ENCODE measurements around the gene SP110. TPM values are rescaled to one million over a fixed set of nuclear protein-coding genes. Genes with fewer than 3 reads are reported as not detected.

Gene SP110
- total RNA-seq, 1 donor from 2014 or later, result 9.6 TPM

- no peaks in the 10 kb centered on the region for H3K27me3 ChIP-seq
- H3K9me3 ChIP-seq, result no peaks in the 10 kb centered on the region
- no peaks in the 10 kb centered on the region for H3K36me3 ChIP-seq
- no peaks in the 10 kb centered on the region for H3K4me1 ChIP-seq
- DNase-seq (ENCODE audit: extremely low spot score in 2 of 2), result no peak
- TF ChIP-seq POLR2AphosphoS5 (IDR thresholded peaks at IDR 0.05; ENCODE audit: insufficient read depth in 1 of 2, low read depth in 1 of 2) (no peak), POLR2A (IDR thresholded peaks at IDR 0.05) (no peak), CTCF (IDR thresholded peaks at IDR 0.05) (no peak)
- intact Hi-C loops (cut with DNase I), result no loop called here
- no peak overlapping the region for H3K4me3 ChIP-seq
- H3K27ac ChIP-seq, result no peak overlapping the region
Measured at GRCh38 chr2:230144355-230144754, 75.4 kb downstream of the SP110 start.

GRCh38 chr2:230140667-230141066 lies 79.1 kb downstream of the SP110 start:
- H3K27me3 ChIP-seq, result no peaks in the 10 kb centered on the region
- H3K36me3 ChIP-seq, result no peaks in the 10 kb centered on the region
- no peak overlapping the region for H3K4me3 ChIP-seq
- no peak overlapping the region for H3K27ac ChIP-seq
- H3K4me1 ChIP-seq, result no peaks in the 10 kb centered on the region
- TF ChIP-seq POLR2AphosphoS5 (IDR thresholded peaks at IDR 0.05; ENCODE audit: insufficient read depth in 1 of 2, low read depth in 1 of 2) (no peak), POLR2A (IDR thresholded peaks at IDR 0.05) (no peak), CTCF (IDR thresholded peaks at IDR 0.05) (no peak)
- H3K9me3 ChIP-seq, result no peaks in the 10 kb centered on the region
- no peak for DNase-seq (ENCODE audit: extremely low spot score in 2 of 2)
- intact Hi-C loops (cut with DNase I), result no loop called here

GRCh38 chr2:230137902-230138539 lies 81.8 kb downstream of the SP110 start:
- Histone ChIP-seq H3K27me3 (no peaks in the 10 kb centered on the region), H3K36me3 (no peaks in the 10 kb centered on the region), H3K27ac (no peak overlapping the region), H3K9me3 (no peaks in the 10 kb centered on the region), H3K4me1 (no peaks in the 10 kb centered on the region), H3K4me3 (no peak overlapping the region)
- intact Hi-C loops (cut with DNase I), result no loop called here
- no peak for DNase-seq (ENCODE audit: extremely low spot score in 2 of 2)
- no peak for TF ChIP-seq POLR2AphosphoS5 (IDR thresholded peaks at IDR 0.05; ENCODE audit: insufficient read depth in 1 of 2, low read depth in 1 of 2)
- TF ChIP-seq CTCF (IDR thresholded peaks at IDR 0.05), result no peak
- TF ChIP-seq POLR2A (IDR thresholded peaks at IDR 0.05), result no peak

GRCh38 chr2:230135130-230135525 lies 84.7 kb downstream of the SP110 start:
- no peak for TF ChIP-seq CTCF (IDR thresholded peaks at IDR 0.05)
- TF ChIP-seq POLR2A (IDR thresholded peaks at IDR 0.05), result no peak
- intact Hi-C loops (cut with DNase I), result no loop called here
- peaks cover 7% of the 10 kb centered on the region for H3K4me1 ChIP-seq
- no peak overlapping the region for H3K27ac ChIP-seq
- H3K4me3 ChIP-seq, result no peak overlapping the region
- no peaks in the 10 kb centered on the region for H3K27me3 ChIP-seq
- DNase-seq (ENCODE audit: extremely low spot score in 2 of 2), result no peak
- H3K36me3 ChIP-seq, result no peaks in the 10 kb centered on the region
- no peaks in the 10 kb centered on the region for H3K9me3 ChIP-seq

GRCh38 chr2:230134496-230135129 lies 85.2 kb downstream of the SP110 start:
- Histone ChIP-seq H3K36me3 (no peaks in the 10 kb centered on the region), H3K4me3 (no peak overlapping the region), H3K4me1 (peaks cover 7% of the 10 kb centered on the region), H3K9me3 (no peaks in the 10 kb centered on the region), H3K27me3 (no peaks in the 10 kb centered on the region), H3K27ac (no peak overlapping the region)
- intact Hi-C loops (cut with DNase I), result no loop called here
- DNase-seq (ENCODE audit: extremely low spot score in 2 of 2), result no peak
- TF ChIP-seq POLR2AphosphoS5 (IDR thresholded peaks at IDR 0.05; ENCODE audit: insufficient read depth in 1 of 2, low read depth in 1 of 2) (no peak), CTCF (IDR thresholded peaks at IDR 0.05) (no peak), POLR2A (IDR thresholded peaks at IDR 0.05) (no peak)
